ENCODE measurements around the gene TMEM255B.

- TF ChIP-seq CTCF (IDR thresholded peaks at IDR 0.05) = no peak
- no peak for TF ChIP-seq POLR2A (IDR thresholded peaks at IDR 0.05)
These were observed 5.2 kb downstream of the TMEM255B start for GRCh38 chr13:113763961-113764792.
